Kasumi-1 (cell line): ENCODE measurements around the gene SLC38A6.
A peak's percentile ranks its signal among the peaks of the same experiment; 100 is the strongest.

Source experiments
- DNase-seq, 2 experiments: peaks; one replicate each; lab custom pipeline; 2025; lab: John Stamatoyannopoulos, UW

The SLC38A6 gene

DNA sequence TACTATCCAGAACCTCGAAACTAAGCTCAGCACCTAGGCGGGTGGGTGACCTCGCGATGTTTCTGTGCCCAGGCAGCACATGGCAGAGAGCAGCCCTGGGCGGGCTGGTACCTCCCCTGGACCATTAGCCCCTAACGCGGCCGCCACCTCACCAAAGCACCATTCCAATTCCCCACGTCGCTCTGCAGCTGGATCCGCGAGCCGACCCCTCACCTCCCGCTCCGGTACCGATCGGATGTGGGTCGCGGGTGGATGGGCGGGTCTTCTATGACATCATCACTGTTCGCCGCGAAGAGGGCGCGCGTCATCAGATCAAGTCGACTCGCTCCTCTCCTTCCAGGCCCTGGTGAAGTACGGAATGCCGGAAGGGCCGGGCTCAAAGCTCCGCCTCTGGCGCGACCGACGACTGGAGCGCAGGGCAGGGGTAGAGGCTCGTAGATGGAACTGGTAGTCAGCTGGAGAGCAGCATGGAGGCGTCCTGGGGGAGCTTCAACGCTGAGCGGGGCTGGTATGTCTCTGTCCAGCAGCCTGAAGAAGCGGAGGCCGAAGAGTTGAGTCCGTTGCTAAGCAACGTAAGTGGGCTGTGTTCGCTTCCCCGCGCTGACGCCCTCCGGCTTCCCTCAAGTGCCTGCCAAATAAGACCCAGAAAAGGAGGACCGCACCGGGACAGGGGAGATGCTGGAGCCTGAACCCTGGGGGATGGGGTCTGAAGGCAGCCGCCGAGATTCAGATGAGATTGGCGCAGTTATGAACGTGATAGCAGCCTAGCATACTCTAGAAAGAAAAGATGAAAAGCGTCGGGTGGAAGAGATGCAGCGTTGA is at the start of gene SLC38A6, which contains the start of gene TRMT5:
SLC38A6 (plus strand) TSS at position 435 of the 822 bp plus-strand sequence; CDS start at position 468, 33 bp downstream.
TRMT5 (minus strand) TSS at position 269 of the 822 bp plus-strand sequence; CDS start at position 163, 106 bp downstream.
- peak; percentile 88 to 94 for DNase-seq

DNA sequence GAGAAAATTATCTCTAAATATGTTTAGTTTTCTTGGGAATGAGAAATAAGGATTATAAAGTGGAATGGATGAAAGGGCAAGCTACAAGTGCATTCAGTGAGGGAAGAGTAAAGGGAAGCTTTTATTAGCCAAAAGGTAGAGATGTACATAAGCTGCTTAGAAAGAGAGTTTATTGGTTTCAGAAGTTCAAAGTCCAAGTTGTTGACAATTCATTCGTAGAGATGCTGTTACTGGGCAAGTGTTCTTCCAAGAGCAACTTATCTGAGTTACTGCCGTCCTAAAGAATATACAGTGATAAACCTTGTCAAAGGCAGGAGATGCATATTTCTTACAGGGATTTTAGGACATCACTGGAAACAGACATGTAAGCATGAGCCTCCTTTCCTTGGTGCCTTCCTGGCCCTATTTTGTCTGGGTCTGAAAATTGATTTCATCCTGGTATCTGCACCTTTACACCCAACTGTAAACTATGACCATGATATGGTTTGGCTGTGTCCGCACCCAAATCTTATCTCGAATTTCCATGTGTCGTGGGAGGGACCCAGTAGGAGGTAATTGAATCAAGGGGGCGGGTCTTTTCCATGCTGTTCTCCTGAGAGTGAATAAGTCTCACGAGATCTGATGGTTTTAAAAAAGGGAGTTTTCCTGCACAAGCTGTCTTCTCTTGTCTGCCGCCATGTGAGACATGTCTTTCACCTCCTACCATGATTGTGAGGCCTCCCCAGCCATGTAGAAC is 47.0 kb upstream of the SLC38A6 start:
- no peak for DNase-seq

DNA sequence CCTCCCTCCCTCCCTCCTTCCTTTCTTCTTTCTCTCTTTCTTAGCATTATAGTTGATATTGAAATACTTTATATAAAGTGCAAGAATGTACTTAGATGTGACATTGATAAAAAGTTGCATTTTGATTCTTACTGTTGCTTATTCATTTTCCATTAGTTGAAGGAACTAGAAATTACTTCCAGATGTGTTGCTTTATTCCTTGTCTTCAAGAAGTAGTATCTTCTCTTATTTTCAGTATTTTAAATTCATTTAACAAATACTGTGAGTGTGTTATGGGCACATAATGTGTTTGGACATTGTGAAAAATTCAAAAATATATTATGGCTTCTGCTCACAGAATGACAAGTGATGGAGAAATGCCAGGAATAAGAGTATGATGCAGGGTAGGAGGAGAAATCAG is 45.7 kb upstream of the SLC38A6 start:
- DNase-seq: no peak

DNA sequence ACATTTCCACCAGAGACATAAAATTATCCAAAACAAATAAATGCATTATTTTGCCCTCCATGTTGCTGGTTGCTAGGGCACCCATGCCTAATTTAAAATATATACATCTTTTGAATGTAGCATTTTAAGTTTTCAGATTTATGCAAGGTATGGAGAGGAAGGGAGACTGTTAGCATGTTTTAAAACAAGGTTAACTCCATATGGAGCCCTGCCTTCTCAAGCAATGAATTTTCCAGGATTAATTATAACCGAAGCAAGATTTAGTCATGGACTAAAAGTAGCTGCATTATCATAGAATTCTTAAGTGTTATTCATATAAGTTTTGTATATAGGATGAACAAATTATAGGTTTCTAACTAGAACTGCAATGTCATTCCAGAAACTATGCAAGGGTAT is 37.4 kb upstream of the SLC38A6 start:
- DNase-seq: no peak

DNA sequence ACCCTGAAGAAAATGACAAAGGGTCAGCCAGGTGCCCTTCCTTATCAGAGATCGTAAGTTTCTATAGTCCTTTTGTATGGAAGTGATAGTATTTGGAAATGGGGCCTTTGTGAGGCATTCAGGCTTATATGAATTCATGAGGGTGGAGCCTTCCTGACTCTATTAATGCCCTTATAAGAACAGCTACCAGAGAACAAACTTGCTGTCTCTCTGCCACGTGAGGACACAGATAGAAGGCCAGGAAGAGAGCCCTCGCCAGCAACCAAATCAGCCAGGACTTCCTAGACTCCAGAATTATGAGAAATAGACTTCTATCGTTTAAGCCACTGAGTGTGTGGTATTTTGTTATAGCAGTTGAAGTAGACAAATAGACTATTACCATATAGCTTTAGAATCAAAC is 36.8 kb upstream of the SLC38A6 start:
- DNase-seq: no peak

DNA sequence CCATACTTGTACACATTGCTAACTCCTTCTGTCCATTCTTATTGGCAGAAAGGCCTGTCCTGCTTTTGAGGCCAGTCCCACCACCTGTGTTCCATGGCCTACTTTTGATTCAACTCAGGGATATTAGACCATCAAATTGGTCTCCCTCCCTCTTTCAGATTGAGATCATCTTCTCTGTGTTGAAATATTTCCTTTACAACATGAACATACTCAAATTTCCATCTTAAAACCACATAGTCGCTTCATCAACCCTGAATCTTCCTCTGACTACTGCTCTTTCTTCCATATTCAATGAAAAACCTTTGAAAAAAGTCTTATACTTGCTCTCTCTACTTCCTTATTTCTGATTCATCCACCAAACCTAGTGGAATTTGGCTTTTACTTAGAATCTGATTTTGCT is 35.1 kb upstream of the SLC38A6 start:
- DNase-seq: peak; percentile 69 to 70

DNA sequence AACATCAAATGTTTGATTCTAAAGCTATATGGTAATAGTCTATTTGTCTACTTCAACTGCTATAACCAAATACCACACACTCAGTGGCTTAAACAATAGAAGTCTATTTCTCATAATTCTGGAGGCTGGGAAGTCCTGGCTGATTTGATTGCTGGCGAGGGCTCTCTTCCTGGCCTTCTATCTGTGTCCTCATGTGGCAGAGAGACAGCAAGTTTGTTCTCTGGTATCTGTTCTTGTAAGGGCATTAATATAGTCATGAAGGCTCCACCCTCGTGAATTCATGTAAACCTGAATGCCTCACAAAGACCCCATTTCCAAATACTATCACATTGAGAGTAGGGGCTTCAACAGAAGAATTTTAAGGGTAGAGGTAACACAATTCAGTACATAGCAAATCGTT is 34.3 kb upstream of the SLC38A6 start:
- DNase-seq: no peak

DNA sequence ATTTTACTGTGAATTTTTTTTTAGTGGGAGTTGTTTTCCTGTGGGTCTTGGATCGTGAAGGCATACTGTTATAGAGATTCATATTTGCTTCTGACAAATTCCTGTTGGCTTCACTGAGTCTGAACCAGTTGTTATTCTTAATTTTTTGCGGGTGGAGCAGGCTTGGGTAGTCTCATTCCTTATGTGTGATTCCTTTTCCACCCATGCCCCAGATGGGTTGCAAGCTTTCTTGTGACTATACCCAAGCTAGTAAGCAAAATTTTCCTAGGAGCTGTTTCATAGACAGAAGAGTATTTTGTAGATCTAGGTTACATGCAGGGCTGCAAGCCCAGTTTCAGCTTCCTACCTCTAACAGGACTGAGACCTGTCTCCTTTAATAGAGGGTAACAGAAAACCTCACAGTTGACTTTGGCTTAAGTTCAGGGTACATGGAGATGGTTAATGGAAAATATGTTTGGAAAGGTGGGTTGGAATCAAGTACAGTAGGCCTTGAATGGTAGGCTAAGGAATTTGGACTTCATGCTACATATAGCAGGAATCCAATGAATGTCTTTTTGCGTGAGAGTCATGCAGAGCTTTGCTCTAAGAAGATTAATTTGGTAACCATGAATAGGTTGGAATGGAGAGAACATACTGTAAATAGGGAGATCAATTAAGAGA is 29.1 kb upstream of the SLC38A6 start:
- no peak for DNase-seq

DNA sequence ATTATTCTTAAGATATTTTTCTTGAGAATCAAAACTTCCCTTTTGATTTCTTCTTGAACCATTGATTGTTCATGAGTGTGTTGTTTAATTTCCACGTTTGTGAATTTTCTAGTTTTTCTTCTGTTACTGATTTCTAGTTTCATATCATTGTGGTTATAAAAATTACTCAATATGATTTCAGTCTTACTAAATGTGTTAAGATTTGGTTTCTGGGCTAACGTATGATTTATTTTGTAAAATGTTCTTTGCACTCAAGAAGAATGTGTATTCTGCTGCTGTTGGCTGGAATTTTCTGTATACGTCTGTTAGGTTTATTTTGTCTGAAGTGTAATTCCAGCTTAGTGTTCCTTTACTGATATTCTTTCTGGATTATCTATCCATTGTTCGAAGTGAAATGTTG is 24.8 kb upstream of the SLC38A6 start:
- DNase-seq: no peak

DNA sequence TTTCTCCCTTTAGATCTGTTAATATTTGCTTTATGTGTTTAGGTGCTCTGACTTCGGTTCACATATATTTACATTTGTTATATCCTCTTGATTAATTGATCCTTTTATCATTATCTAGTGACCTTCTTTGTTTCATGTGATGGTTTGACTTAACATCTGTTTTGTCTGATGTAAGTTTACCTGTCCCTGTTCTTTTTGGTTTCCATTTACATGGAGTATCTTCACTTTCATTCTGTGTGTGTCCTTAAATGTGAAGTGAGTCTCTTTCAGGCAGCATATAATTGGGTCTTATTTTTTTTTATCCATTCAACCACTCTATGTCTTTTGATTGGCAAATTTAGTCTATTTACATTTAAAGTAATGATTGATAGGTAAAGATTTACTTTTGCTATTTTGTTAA is 24.4 kb upstream of the SLC38A6 start:
- no peak for DNase-seq

DNA sequence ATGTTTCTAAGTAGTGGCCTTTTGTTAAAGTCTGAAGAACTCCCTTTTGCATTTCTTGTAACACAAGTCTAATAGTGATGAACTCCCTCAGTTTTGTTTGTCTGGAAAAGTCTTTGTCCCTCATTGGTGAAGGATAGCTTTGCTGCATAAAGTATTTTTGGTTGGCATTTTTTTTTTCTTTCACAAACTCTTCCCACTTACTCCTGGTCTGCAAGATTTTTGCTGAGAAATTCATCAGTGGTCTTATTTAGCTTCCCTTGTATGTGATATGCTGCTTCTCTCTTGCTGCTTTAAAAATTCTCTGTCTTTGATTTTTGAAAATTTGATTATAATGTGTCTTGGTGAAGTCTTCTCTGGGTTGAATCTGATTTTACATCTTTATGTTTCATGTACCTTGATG is 22.9 kb upstream of the SLC38A6 start:
- no peak for DNase-seq

DNA sequence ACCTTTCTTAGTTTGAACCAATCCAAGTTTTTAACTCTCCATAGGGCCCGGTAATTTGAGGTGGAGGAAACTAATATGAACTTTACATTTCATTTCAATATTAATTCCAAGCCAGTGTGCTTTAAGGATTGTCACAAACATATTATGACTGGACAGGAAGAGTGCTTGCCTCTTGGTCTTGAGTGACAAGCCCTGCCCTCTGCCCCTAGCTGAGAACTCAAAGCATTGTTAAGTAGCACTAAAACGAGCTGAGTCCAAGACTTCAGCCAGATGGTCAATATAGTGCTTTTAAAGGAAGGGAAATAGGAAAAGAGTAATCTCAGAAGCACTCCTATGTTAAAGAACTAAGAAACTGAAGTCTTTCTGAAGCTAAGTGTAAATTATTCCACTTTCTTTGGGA is 17.3 kb upstream of the SLC38A6 start:
- no peak for DNase-seq

DNA sequence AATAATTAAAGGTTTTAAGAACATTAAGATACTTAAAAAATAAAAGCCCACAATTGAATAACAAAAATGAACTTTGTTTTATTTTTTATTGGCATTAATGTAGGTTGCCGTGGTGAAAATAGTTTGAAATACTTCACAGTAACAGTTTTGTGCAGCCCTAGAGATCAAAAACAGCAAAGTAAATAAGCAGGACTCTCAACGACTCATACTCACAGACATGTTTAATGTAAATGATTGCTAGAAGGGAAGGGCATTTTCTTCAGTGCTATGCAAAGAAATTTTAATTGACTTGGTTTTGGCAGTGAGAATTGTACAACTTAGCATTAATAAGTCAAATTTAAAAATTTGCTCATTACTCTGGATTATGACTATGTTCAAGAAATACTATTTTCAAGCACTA is 16.1 kb upstream of the SLC38A6 start:
- DNase-seq: no peak

DNA sequence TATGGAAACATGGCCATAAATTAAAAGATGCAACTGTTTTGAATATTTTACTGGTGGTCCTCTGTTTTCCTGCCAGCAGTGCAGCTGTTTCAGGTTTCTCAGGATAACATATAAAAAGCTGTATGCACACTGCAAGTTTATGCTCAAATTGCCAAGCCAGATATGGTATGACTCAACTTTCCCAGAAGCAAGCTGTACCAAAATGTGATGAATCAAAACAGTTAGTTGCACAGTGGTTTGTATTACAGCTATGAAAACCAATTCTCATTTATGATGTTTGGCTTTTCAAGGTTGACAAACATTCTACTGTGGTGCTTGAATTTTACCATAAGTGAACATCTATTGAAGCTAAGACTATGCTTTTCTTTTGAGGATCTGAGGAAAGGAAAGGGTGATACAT is 15.6 kb upstream of the SLC38A6 start:
- no peak for DNase-seq

DNA sequence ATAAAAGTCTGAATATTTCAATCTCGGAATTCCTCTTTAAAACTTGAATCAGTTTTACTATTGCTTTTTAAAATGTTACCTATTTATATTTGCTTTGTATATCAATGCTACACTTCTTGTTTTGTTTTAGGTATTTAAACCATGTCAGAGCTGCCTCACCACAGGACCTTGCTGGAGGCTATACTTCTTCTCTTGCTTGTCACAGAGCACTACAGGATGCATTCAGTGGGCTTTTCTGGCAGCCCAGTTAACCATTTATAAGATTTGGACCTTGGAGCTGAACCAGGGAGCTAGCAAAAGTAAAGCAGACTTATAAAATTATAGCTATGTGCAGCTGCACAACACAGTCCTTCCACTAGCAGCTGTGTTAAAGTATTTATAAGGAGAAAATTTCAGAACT is 12.9 kb upstream of the SLC38A6 start:
- DNase-seq: no peak

DNA sequence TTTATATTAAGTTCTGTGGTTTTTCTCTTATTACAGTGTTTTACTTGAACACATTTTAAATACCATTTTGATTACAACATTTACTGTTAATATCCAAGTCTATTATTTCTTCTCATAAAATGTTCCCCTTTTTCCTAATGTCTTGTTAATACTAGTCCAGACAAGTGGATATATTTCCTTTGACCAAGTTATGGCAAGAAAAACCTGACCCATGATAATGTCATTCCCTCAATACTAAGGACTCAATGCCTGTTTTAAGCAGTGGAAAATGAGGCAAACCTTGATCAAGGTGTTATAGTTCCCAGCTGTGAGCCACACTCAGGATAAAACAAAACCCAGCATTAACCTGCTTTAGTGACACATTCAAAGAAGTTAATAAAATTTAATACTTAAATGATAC is 12.4 kb upstream of the SLC38A6 start:
- no peak for DNase-seq

DNA sequence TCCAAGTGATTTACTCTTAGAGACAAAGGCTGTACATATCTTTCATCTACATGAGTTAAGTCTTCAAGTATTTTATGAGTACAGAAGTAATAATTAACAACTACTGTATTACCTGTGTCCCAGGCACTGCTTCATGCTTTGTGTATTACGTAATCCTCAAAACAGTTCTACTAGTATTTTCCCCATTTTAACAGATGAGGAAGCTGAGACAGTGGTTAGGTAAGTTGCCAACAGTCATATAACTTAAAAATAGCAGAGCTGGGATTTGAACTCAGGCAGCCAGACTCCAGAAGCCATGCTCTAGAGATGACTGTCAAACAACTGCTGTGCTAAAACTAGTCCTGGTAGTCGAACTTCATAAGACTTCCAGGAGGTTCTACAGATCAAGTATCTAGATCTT is 10.9 kb upstream of the SLC38A6 start:
- DNase-seq: peak; percentile 30 to 38

DNA sequence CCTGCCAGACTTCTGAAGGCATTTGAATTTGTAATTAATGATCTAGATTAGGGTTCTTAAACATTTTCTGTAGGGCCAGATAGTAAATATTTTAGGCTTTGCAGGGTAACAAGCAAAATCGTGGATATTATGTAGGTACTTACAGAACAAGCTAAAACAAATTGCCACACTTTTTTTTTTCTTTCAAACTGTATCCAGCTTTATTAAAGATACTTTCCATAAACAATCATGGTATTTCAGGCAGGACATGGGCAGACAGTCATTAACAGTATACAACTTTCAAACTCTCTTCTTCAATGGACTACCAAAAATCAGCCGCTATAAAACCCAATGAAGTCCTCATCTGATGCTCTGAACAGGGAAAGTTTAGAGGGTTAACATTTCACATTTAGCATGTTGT is 9.8 kb upstream of the SLC38A6 start:
- DNase-seq: no peak

DNA sequence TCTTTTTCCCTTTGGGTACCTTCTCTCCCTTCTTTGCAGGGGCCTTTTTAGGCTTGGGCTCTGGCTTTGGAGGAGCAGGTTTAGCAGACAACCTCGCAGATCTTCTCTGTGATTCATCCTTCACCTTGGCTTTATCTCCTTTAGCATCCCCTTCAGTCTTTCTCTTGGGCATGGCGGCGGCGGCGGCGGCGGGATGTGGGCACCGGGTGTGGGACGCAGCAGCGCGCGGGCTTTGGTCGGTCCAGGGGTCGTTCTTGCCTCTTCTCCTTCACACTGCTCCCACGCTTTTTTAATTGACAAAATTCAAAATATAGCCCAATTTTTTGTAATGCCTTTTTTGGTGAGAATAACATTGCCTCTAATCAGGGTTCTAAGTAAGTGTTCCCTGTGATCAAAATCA is 8.8 kb upstream of the SLC38A6 start:
- no peak for DNase-seq

DNA sequence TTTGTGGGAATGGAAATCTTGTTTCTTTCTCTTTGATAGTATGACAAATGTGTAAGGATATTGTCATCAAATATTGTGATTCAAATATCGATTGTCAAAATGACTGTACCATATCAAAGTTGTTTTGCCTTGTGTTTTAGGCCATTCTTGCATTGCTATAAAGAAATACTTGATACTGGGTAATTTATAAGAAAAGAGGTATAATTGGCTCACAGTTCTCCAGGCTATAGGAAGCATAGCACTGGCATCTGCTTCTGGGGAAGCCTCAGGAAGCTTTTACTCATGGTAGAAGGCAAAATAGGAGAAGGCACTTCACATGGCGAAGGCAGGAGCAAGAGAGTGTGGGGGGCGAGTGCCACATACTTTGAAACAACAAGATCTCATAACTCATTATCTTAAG is 8.0 kb upstream of the SLC38A6 start:
- DNase-seq: no peak

DNA sequence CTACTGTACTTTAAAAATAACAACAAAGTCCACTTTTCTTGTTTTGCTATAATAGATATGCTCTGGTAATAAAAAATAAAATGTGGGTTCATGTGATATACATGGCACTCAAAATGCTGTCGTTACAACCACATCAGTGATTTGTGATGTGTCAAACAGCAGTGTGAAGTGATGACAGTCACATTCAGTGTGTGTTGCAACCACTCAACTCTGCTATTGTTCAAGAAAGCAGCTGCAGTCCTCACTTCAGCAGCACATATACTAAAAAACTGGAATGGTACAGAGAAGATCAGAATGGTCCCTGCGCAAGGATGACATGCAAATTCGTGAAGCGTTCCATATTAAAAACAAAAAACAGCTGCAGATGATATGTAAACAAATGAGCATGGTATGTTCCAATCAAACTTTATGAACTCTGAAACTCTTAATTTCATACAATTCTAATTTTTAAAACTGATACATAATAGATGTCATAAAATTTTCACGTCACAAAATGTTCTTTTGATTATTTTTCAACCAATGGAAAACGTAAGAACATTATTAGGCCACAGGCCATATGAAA is 6.9 kb upstream of the SLC38A6 start:
- no peak for DNase-seq

DNA sequence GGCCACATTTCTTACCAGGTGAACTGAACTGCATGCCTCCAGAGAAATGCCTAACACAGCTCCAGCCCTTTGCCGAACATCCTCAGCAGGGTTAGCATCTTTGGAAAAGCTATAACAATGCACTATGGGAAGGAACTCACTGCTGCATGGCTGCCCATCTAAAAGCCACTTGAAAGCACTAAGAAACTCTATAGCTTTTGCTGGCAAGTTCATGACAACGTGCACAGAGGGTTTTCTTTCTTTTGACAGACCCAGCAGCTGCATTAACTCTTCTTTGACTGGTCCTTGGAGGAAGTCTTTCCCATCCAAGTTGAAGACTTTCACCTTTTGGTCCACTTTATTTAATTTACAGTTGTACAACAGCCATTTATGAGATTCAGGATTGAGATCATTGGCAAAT is 5.5 kb upstream of the SLC38A6 start:
- no peak for DNase-seq

DNA sequence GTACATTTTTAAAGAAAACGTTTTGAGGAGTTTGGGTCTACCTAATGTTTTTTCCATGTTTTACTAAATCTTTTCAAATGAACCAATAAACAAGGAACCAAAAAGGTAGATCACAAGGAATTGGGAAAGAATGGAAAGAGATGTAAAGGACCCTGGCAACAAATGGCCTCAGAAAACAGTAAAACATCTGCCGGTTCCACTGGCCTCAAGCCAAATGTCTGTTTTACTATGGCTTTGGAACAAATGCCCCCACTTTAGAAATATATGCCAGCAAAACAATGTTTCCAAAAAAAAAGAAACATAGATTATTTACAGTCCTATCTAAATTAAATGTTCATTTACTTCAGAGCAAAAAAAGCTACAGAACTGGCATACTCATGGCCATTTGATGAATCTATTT is 3.2 kb upstream of the SLC38A6 start:
- DNase-seq: no peak
